Epithelial cell of esophagus (primary cell): ENCODE results near the gene SHC4.
A peak's percentile ranks its signal among the peaks of the same experiment; 100 is the strongest.

Experiments used
- DNase-seq: peaks from one replicate; pipeline ENCODE4 v3.0.0; 2010; ENCODE audit warnings: low read depth
- H3K4me3 ChIP-seq: 2 replicates; pipeline ENCODE4 v1.5.1; 2011; ENCODE audit warnings: mild to moderate bottlenecking, low read length, control low read depth
- CTCF ChIP-seq: IDR thresholded peaks from 2 replicates; pipeline ENCODE4 v1.5.1; 2011; ENCODE audit warnings: low read depth, mild to moderate bottlenecking, low read length, control low read depth, inconsistent platforms; ENCODE audit not compliant: insufficient read depth; ENCODE audit errors: missing control alignments

Gene SHC4

GRCh38 chr15:48814286-48814685, 149.4 kb downstream of the SHC4 start:
- TF ChIP-seq CTCF = no peak
- DNase-seq = no peak
- H3K4me3 ChIP-seq = no peak overlapping the region

GRCh38 chr15:48811325-48811958, 152.3 kb downstream of the SHC4 start:
- DNase-seq = no peak
- peak overlapping the region; percentile 96 for H3K4me3 ChIP-seq
- TF ChIP-seq CTCF = no peak

- peak; percentile 100 for DNase-seq
- H3K4me3 ChIP-seq = peak within 1 kb of the TSS; percentile 96
- no peak for TF ChIP-seq CTCF
Observed at GRCh38 chr15:48810414-48811324, 153.1 kb downstream of the SHC4 start, which contains the start of gene CEP152. CEP152 (minus strand) TSS chr15:48811069; CDS start chr15:48805649, 5,420 bp downstream.

- H3K4me3 ChIP-seq = no peak overlapping the region
- DNase-seq = no peak
- TF ChIP-seq CTCF = no peak
Observed at GRCh38 chr15:48806151-48806550, 157.6 kb downstream of the SHC4 start.

- no peak for DNase-seq
Observed at GRCh38 chr15:48805591-48805990, 158.1 kb downstream of the SHC4 start.

GRCh38 chr15:48803877-48804276, 159.8 kb downstream of the SHC4 start:
- H3K4me3 ChIP-seq = no peak overlapping the region
- no peak for TF ChIP-seq CTCF
- DNase-seq = no peak

More at GRCh38 chr15:48805591-48805990, 158.1 kb downstream of the SHC4 start:
- no peak overlapping the region for H3K4me3 ChIP-seq
- no peak for TF ChIP-seq CTCF

GRCh38 chr15:48802867-48803266, 160.9 kb downstream of the SHC4 start:
- no peak for TF ChIP-seq CTCF
- peak; percentile 88 for DNase-seq
- H3K4me3 ChIP-seq = no peak overlapping the region
